ENCODE measurements around the gene PCED1A.
"Not testable (repeated sequence)": the region's sequence is repeated elsewhere in the genome, so short reads cannot be mapped to it uniquely, and the experiment has no call there.

The PCED1A gene

DNA sequence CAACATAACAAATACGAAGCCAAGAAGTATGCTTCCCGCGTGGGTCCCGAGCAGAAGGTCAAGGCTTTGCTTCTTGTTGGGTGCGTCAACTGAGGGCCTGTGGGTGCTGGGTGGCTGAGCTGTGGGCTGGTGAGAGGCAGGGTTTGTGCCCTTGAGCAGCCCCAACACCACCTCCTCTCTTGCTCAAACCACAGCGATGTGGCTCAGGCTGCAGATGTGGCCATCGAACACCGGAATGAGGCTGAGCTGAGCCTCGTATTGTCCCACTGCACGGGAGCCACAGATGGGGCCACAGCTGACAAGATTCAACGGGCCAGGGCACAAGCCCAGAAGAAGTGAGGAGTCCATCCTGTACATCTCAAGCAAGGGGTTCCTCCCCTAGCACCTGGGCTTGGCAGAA lies 25.8 kb upstream of the PCED1A start:
- no peak for DNase-seq (ENCODE audit: low read depth in 3 of 3)

DNA sequence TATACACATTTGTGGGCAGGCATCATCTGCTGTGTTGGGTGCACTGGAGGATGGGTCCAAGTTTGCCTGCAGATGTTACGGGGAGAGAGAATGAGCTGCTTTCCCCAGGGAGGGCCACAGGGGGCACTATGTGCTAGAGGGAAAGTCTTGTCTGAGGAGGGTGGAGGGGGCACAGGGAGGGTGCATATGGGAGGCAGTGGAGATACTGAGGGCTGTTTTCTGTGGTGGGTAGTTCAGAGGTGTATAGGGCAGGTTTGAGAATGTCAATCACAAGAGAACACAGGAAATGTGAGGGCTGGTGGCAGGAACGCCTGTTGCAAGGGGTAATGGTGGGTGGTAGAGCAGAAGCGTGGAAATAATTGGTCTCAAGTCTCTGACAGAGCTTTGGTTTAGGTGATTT lies 25.2 kb upstream of the PCED1A start:
- DNase-seq (ENCODE audit: low read depth in 3 of 3) = peak in 2 of 3 experiments; percentile 15 to 47

DNA sequence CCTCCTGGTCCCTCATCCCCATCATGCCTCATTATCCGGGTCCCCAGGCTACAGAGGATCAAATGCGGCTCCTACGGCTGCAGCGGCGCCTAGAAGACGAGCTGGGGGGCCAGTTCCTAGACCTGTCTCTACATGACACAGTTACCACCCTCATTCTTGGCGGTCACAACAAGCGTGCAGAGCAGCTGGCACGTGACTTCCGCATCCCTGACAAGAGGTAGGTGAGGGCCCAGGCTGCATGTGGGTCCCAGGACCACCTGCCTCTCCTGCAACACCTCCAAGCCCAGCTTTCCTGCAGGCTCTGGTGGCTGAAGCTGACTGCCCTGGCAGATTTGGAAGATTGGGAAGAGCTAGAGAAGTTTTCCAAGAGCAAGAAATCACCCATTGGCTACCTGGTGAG lies 24.6 kb upstream of the PCED1A start:
- DNase-seq (ENCODE audit: low read depth in 3 of 3) = no peak

DNA sequence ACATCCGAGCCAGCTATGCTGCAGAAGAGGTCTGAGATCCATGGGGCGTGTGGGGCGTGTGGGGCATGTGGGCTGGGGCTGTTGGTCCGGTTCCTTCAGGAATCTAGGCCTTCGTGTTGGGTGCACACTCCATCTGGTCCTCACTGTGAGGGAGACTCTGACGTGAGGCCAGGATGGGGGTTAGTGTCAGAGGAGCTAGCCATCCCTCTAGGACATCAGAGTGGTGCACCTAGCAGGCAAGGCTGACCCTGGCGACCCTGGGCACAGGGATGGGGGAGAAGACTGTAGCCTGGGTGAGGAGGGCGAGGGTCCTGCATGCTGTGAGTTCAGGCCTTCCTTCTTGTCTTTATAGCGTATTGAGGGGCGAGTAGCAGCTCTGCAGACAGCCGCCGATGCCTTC lies 24.2 kb upstream of the PCED1A start:
- no peak for DNase-seq (ENCODE audit: low read depth in 3 of 3)

DNA sequence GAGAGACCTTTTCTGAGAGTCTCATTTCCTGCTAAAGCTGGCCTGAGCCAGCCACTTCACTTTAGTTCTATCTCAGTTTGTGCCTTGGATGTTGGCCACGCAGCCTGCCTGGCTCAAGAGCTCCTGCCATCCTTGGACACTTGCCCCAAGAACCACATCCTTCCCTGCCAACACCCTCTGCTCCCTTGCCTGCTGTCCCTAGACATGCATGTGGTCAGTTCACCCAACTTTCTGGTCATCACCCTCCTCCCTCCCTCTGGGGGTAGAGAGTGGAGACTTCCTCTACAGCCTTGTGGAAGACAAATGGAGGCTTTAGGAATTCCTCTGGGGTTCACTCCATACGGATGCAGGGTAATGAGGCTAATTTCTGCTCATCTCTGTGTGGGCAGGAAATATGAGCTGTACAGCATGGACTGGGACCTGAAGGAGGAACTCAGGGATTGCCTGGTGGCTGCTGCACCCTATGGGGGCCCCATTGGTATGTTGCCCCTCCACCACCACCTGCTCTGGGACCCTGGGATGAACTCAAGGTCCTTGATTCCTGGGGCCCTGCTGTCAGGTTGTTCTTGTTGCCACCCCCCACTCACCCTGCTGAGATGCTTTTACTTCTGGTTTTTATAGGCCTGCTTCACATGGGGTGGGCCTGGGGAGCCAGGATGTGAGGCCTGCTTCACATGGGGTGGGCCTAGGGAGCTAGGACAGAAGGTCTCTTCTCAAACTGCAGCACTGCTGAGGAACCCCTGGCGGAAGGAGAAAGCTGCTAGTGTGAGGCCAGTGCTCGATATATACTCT lies 19.1 kb upstream of the PCED1A start:
- DNase-seq (ENCODE audit: low read depth in 3 of 3) = no peak

DNA sequence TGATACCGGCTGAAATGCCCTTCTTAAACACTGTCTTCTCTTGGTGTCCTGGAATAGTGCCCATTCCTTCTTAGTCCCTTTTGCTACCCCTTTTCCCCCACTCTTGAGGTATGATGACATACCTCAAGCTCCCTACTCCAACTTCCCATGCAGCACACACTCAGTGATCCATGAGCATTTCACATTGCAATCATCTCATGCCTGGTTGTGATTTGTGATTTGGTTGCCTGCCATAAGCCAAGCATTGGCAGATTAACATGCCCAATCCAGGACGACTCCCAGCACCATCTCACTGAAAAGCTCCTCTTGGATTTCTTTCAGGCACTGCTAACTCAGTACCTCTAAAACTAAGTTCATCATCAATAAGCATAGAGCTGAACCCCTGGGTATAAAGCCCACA lies 18.1 kb upstream of the PCED1A start:
- no peak for DNase-seq (ENCODE audit: low read depth in 3 of 3)

DNA sequence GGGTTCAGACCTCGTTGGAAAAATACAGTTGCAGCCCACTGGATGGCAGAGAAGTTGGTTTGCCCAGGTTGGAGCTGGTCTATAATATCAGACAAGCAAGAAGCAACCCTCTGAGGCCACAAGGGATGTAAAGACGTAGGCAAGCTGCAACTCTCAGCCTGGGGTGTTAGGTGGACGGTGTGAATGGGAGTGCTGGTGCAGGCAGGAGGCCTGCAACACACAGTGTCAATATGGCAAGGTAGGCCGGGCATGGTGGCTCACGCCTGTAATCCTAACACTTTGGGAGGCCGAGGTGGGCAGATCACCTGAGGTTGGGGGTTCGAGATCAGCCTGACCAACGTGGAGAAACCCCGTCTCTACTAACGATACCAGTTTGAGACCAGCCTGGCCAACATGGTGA lies 10.6 kb upstream of the PCED1A start:
- no peak for DNase-seq (ENCODE audit: low read depth in 3 of 3)

DNA sequence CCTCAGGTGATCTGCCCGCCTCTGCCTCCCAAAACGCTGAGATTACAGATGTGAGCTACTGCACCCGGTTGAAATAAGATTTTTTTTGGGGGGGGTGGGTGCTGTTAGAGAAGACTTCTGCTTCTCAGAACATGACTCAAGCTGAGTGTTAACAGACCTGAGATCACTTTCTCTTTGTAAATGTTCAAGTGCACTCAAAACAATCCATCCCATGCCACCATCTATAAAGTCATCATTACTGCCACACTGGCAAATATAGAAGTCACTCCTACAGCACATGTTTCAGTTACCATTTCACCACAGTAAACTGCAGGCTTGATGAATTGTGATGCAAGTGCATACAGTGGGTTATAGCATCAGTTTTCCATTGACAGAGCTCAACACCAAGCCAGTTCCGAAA lies 9.1 kb upstream of the PCED1A start:
- no peak for DNase-seq (ENCODE audit: low read depth in 3 of 3)

DNA sequence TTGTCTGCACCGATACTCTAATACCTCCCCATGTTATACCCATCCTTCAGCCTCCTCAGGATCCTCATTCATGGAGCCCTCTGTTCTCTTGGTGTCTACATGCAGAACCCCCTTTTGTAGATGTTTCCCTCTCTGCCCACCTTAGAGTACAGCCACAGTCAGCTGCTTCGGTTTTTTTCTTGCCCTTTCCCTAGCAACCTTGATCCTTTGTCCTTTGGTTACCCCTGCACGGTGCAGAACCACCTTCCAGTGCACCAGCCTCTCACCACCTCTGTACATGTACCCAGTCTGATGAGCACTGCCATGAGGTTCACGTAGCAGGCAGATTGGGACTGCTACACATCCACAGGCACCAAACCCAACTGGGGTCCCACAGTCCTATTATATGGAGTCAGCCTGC lies 7.3 kb upstream of the PCED1A start:
- no peak for DNase-seq (ENCODE audit: low read depth in 3 of 3)

DNA sequence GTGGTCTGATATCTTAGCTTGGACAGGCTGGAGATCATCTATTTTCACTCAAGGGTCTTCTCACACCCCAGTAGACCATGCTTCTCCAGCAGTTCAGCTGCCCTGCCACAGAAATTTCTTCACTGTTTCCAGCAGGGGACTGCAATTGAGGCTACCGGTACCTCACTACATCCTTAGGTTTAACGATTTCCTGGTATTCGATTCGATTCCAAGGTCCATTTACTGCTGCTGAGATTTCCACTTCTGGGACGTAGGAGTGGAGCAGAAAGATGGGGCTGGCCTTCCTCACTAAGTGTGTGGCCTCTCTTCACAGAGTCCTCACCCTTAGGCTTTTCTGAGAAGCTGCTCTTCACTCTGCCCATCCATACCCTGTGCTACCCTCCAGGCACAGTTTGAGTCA lies 6.2 kb upstream of the PCED1A start:
- no peak for DNase-seq (ENCODE audit: low read depth in 3 of 3)

DNA sequence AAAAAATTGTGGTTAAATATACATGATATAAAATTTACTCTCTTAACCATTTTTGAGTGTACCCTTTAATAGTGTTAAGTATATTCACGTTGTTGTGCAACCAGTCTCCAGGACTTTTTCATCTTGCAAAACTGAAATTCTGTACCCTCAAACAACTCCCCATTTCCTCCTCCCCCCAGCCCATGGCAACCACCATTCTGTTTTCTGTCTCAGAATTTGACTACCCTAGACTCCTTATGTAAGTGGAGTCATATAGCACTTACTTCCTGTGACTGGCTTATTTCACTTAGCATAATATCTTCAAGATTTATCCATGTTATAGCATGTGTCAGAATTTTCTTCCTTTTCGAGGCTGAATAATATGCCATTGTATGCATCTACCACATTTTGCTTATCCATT lies 5.2 kb upstream of the PCED1A start:
- no peak for DNase-seq (ENCODE audit: low read depth in 3 of 3)

DNA sequence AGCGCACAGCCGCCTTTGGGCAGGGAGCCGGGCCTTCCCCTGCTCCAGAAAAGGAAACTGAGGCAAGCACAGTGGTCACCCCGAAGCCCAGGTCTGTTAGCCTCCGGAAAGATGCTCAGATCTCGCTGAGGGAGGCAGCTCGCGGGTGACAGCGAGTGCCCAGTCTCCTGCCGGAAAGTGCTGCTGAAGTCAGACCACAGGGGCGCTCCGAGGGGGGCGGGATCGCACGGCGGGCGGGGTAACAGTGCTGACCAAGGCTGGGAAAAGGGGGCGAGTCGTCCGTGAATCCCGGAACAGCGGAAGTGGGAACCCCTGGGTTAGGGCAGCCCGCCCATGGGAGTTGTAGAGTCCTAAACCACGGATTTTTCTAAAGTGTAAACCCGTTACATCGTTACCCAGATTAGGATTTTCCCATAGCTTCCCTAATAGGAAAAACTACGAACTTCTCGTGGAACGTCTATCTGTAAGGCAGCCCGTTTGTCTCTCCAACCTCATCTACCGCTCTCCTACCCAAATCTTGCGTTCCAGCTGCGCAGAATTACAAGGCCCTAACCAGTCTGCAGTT lies 594 bp upstream of the PCED1A start:
- DNase-seq (ENCODE audit: low read depth in 3 of 3) = peak in 2 of 3 experiments; percentile 13 to 20

DNA sequence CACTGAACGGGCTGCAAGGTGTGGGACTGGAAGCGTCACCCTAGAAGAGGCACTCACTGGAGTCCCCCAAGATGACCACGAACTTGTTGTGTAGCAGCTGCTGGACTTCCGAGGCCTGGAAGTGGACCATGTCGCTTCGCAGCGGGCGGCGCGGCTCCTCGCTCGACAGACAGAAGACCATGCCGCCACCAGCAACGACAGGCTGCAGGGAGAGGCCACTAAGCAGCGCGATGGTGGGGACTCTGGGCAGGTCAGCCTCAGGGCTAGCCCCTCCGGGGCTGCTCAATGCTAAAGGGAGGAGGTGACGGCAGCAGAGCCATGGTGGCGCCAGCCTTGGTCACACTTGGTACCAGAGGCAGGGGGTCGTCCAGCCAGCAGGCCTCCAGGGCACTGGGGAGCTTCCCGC lies 720 bp downstream of the PCED1A start:
- no peak for DNase-seq (ENCODE audit: low read depth in 3 of 3)

DNA sequence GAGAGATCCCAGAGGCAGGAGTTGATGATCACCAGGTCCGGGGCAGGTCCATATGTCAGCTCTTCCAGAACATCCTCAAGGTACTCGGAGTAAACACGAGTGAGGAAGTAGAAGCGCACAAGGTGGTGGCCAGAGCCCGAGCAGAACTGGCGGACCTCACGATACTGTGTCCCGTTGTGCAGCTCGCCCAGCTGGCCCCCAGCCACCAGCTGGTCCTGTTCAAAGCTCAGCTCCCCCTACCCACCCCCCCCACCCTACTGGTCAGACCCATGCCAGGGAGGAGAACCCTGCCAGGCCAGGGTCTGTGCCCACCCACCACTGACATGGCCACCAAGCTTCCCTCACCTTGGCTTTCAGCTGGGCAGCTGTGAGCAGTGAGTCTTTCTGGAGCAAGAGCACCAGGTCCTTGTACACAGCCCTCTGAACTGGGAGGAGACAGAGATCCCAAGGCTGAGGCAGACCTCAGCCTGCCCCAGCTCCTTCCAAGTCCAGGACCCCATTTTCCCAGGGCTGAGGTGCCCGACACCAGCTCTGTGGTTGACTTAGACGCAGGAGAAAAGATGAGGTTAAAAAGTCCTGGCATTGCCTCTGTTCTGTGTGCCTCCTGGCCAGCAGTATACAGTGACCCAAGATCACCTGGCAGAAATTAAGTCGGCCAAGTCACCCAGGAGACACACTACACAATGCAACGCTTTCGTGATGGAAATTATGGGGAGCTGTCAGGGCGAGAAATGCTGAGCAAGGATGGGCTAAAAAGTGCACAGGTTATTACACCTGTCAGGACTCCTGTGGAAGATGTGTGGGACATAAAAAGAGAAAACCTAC lies 1.4 kb downstream of the PCED1A start:
- DNase-seq (ENCODE audit: low read depth in 3 of 3) = no peak

DNA sequence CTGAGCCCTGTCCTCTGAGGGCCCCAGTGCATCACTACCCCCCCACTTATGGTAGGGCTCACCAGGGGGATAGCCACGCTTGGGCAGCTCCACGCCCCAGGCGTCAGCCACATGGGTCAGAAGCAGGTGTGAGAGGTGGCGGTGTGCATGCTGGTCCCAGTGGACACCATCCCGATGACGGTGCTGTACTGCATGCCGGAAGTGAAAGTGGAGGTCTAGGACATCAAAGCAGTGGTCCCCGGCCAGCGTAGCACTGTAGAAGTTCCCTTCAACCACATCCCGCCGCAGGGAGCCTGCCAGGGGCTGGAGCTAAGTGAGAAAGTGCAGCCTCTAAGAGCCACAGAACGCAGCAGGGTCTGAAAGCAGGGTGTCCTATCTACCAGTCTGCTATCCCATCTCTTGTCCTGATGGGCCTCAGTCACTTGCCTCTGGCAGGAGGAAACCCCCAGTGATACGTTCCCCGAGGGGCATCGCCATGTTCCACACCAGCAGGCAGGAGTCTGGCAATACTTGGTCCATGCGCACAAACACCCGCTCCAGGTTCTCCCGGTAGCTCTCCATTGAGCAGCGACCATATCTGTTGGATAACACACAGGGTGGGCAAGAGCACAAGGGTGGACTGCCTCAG lies 2.2 kb downstream of the PCED1A start:
- DNase-seq (ENCODE audit: low read depth in 3 of 3) = no peak

DNA sequence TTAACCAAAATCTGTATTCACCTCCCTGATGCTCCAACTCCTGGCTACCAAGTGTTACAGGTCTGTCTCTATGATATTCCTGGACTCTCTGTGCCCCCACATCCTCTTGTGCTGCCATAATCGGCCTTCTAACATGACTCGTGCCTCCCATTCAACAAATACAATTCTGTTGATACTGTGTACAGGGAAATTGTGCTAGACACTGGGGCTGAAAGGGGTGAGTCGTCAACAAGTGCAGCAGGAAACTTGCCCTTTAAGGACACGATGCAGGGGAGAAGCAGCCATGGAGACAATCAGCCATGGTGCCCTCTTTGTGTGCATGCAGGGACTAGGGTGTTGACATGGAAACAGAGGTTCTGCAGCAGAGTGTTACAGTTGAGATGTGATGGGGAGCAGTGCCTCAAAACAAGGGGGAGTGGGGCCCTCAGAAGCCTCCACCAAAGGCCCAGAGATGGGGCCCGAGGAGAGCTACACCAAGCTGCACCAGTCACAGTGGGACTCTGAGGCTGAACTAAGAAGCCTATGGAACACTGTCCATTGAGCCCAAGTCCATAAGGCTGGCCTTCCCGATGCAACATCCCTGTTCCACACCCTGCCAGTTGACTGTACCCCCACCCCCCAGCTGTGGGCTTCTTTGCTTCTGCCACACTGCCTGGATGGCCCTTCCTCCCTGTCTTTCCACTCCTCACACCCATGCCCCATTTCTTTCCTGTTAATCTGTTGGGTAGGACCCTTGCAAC lies 3.1 kb downstream of the PCED1A start:
- no peak for DNase-seq (ENCODE audit: low read depth in 3 of 3)

DNA sequence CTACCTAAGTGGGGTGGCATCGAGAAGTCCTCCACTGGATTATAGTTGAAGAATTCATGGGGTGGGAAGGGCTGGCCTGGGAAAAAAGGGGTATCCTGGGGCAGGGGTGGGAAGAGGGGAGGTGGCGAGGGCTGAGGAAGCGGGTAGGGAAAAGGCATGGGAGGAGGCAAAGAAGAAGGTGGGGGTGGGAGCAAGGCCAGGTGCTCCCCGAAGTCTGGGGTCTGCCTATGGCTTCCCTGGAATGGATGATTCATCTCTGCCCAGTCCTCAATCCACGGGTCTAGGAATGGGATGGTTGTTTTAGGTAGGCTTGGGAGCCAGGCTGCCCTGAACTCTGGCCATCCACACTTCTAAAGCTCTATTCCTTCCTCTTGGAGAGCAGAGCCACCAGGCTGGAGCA lies 4.4 kb downstream of the PCED1A start:
- no peak for DNase-seq (ENCODE audit: low read depth in 3 of 3)

DNA sequence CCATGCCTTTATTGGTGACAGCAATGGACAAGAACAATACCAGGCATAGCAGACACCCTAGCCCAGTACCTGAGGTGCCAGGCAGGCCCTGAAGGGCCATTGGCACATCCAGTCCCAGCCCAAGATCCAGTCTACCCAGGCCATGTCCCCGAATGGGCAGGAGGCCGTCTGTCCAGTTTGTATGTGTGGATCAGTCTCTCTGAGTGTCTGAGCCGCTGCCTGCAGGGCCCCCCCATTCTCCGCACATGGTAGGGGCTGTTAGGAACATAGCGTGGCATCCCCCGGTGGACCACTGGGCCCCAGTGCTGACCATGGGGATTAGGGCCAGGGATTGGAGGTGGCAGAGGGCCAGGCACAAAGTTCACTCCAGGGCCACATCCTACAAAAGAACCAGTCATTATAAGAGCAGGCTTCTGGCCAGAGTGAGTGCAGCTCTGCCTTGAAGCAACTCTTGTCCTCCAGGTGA lies 5.1 kb downstream of the PCED1A start:
- DNase-seq (ENCODE audit: low read depth in 3 of 3) = no peak

DNA sequence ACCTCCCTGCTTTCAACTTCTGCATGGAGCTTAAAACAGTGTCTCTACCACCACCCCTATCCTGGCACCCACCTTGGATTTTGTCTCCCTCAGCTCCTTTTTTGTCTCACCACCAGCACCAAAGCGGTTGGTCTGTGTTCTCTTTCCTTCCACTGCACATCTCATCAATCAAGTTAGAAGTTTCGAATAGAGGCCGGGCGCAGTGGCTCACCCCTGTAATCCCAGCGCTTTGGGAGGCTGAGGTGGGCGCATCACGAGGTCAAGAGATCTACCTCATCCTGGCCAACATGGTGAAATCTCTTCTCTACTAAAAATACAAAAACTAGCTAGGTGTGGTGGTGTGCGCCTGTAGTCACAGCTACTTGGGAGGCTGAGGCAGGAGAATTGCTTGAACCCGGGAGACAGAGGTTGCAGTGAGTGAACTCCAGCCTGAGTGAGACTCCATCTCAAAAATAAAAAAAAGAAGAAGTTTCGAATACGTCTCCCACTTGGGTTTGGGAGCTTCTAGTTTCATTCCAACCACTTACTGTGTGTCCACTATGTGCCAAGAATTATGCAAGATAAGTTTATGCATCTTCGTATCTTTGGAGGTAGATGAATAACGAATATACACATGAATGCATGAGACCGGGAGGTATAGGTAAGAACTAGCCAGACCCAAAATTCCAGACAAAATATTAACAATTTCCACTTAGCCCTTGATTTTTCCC lies 5.9 kb downstream of the PCED1A start:
- no peak for DNase-seq (ENCODE audit: low read depth in 3 of 3)

DNA sequence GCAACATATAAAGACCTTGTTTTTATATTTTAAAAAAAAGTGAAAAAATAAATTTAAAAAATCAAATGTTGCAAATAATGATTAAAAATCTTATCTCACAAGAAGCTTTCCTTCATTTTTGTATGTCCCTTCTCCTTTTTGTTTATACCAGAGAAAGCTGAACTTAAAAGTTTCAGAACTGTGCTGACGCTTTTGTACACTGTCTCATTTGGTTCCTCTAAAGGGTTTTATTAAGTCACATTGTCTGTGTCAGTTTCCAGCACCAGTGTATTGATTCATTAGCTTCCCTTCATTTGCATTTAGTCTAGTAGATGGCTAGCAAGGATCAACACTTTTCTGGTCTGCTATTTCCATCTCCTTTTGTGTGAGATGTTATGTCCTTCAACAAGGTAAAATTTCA lies 6.7 kb downstream of the PCED1A start:
- no peak for DNase-seq (ENCODE audit: low read depth in 3 of 3)

DNA sequence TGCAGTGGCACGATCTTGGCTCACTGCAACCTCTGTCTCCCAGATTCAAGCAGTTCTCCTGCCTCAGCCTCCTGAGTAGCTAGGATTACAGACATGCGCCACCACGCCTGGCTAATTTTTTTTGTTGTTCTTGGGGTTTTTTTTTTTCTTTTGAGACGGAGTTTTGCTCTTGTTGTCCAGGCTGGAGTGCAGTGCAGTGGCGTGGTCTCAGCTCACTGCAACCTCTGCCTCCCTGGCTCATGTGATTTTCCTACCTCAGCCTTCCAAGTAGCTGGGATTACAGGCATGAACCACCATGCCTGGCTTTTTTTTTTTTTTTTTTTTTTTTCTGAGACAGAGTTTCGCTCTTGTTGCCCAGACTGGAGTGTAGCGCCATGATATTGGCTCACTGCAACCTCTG lies 9.2 kb downstream of the PCED1A start:
- not testable (repeated sequence) for DNase-seq (ENCODE audit: low read depth in 3 of 3)
